Measurements from ENCODE around the gene MBTPS1.

The MBTPS1 gene

DNA sequence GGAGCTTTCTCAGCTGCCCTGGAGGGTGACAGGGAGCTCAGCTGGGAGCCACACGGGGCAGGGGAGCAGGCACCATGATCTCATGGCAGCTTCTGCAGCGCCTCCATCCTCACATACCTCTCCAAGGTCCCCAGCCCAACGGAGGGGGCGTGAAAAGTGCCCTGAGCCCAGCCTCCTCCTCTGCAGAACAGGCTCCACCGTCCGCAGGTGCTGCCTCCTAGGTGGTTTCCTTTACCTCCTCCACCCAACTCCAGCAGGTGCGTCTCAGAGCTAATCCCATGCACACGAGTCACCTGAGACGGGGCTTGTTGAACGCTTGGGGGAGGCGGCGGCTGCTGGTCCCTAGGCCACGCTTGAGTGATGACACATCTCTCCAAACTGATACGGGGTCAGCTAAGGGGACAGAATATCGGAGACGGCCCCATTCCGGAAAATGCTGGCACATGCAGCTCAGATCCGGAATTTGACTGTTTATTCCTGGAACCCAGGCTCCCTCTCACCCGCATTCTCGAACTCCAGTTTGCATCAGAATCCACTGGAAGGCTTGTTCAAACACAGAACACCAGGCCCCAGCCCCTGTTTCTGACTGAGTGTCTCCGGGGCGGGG is 73.8 kb downstream of the MBTPS1 start:
- peaks cover 24% of the 10 kb centered on the region for H3K27me3 Mint-ChIP-seq (ENCODE audit: low read depth)
- no peaks in the 10 kb centered on the region for H3K9me3 Mint-ChIP-seq
- H3K27ac Mint-ChIP-seq, result no peak overlapping the region
- DNase-seq (ENCODE audit: low spot score), result no peak
- no peak overlapping the region for H3K4me3 Mint-ChIP-seq
- H3K36me3 Mint-ChIP-seq (ENCODE audit: low read depth), result no peaks in the 10 kb centered on the region
- peaks cover 3% of the 10 kb centered on the region for H3K4me1 Mint-ChIP-seq (ENCODE audit: low read depth)

DNA sequence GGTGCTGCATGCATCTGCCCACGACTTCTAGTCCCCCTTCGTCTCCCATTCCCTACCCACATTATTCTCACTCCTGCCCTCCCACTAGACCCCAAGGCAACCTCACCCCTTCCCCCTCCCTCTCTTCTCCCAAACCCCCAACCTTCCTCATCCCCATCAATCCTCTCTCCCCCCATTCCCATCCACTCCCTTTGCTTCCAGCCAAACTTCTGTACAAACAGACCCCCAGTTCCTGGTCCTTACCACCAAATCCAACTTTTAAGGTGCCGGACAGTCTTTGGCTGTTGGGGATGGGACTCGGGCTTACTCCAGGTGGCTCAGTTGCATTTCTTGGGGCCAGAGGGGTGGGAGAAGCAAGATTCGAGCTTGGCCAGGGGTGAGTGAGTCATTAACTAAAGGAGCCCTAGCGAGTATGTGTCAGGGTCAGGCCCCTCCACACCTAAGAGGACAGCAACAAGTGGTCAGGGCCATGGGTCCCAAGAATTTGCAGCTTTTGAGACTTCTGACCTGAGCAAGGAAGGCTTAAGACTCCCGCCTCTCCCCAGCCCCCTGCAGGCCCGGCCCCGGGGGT is 74.3 kb downstream of the MBTPS1 start, which contains the start of gene SLC38A8:
Gene SLC38A8, minus strand, starts transcription at position 488 of the 571 bp plus-strand sequence. CDS start 638 bp downstream, outside the sequence.
- Mint-ChIP-seq H3K4me1 (ENCODE audit: low read depth) (peaks cover 3% of the 10 kb centered on the region), H3K9me3 (no peaks in the 10 kb centered on the region), H3K27me3 (ENCODE audit: low read depth) (peaks cover 24% of the 10 kb centered on the region), H3K4me3 (no peak within 1 kb of the TSS), H3K27ac (no peak within 1 kb of the TSS), H3K36me3 (ENCODE audit: low read depth) (no peaks in the 10 kb centered on the region)
- DNase-seq (ENCODE audit: low spot score), result no peak

DNA sequence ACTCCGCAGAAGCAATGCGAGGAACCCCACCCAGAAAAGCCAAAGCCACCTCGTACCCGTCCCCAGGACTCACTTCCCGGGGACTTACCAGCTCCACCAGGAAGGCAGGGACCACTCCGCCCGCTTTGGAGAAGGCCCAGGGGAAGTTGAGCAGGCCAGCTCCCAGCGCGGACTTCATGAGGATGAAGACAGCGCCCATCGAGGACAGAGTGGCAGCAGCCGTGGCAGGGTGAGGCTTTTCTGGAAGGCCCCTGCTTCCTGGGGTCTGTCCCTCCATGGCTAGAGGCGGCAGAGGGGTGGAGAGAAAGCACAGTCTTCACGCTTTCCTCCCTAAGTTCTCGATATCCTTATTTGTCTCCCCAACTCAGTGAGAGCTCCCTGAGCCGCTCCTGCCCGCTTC is 74.9 kb downstream of the MBTPS1 start:
- Mint-ChIP-seq H3K36me3 (ENCODE audit: low read depth) (no peaks in the 10 kb centered on the region), H3K4me1 (ENCODE audit: low read depth) (peaks cover 3% of the 10 kb centered on the region), H3K27me3 (ENCODE audit: low read depth) (peaks cover 24% of the 10 kb centered on the region), H3K27ac (no peak overlapping the region), H3K4me3 (no peak overlapping the region), H3K9me3 (no peaks in the 10 kb centered on the region)
- DNase-seq (ENCODE audit: low spot score), result no peak

DNA sequence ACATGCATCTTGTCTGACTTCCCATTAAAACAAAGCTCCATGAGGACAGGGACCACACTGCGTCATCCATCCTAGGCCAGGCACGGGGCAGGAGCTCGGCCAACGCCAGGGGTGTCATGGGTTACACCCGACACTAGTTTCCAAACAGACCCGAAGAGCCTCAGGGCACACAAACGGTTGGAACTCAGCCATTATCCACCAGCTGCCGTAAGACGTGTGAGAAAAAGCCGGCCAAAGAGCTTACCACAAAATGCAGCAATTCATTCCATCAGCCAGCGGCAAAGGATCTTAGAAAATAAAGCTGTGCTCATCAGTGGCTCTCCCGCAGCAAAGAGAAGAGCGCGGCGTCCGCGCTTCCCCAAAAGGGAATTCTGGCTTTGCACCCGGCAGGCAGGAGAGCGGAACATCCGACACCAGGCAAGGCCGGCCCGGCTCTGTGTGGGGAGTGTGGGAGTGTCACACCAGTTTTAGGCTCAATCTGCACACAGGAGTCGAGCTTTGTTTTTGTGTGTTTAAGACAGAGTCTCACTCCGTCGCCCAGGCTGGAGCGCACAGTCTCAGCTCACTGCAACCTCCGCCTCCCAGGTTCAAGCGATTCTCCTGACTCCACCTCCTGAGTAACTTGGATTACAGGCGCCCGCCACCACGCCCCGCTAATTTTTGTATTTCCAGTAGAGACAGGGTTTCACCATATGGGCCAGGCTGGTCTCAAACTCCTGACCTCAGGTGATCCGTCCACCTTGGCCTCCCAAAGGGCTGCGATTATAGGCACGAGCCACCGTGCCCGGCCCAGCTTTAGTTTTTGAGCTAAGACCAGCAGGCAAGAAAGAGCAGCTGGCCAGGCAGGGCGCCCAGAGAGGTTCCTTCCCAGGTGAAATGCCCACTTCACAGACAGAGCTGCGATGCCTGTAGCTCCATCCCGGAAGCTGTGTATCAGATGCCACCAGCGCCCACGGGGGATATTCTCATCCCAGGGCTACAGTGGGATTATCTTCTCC is 75.6 kb downstream of the MBTPS1 start:
- Mint-ChIP-seq H3K4me1 (ENCODE audit: low read depth) (peaks cover 3% of the 10 kb centered on the region), H3K27ac (no peak overlapping the region), H3K27me3 (ENCODE audit: low read depth) (peaks cover 24% of the 10 kb centered on the region), H3K36me3 (ENCODE audit: low read depth) (no peaks in the 10 kb centered on the region), H3K9me3 (peaks cover under 1% of the 10 kb centered on the region), H3K4me3 (no peak overlapping the region)
- no peak for DNase-seq (ENCODE audit: low spot score)

DNA sequence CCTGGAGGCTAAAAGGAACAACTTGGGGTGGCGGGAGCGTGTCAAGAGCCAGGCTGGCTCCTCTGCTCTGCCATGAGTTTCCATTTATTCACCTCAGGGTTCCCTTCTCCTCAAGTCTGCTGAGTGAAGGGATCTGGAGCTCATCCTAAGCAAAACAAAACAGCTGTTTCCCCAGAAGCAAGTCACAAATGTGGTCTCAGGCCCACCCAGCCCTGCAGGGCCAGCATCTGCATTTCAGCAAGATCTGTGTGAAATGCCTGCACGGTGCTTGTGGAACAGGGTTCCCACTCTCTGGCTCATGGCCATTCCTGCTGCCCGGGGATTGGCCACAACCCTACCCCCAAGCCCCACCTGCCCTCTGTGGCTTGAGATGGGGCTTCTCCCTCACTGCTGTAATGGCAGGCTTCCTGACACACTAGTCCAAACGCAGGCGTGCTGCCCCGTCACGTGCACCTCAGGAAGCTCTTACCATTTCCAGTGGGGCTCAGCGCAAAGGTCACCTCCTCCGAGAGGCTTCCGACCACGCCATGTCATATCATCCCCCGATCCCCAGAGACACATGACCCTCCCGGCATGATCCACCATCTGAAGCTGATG is 76.4 kb downstream of the MBTPS1 start:
- Mint-ChIP-seq H3K27me3 (ENCODE audit: low read depth) (peaks cover 24% of the 10 kb centered on the region), H3K27ac (no peak overlapping the region), H3K4me1 (ENCODE audit: low read depth) (peaks cover 3% of the 10 kb centered on the region), H3K9me3 (peaks cover 4% of the 10 kb centered on the region), H3K4me3 (no peak overlapping the region), H3K36me3 (ENCODE audit: low read depth) (no peaks in the 10 kb centered on the region)
- no peak for DNase-seq (ENCODE audit: low spot score)

DNA sequence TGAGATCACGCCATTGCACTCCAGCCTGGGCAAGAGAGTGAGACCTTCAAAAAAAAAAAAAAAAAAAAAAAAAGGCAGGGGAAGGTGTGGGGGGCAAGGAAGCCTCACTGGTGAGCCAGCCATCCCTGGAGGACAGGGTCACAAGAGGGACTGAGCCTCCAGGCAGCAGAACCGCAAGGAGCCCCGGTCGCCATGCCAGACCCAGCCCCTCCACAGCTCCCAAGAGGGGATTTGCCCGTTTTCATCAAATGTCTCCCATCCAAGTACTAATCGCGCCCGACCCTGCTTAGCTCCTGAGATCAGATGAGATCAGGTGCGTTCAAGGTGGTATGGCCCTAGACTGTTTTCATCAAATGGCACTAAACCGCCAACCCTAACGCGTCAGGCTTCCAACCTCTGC is 77.0 kb downstream of the MBTPS1 start:
- H3K27ac Mint-ChIP-seq, result no peak overlapping the region
- H3K4me3 Mint-ChIP-seq, result no peak overlapping the region
- peaks cover 3% of the 10 kb centered on the region for H3K4me1 Mint-ChIP-seq (ENCODE audit: low read depth)
- peaks cover 4% of the 10 kb centered on the region for H3K9me3 Mint-ChIP-seq
- H3K36me3 Mint-ChIP-seq (ENCODE audit: low read depth), result no peaks in the 10 kb centered on the region
- H3K27me3 Mint-ChIP-seq (ENCODE audit: low read depth), result peaks cover 21% of the 10 kb centered on the region
- DNase-seq (ENCODE audit: low spot score), result no peak

DNA sequence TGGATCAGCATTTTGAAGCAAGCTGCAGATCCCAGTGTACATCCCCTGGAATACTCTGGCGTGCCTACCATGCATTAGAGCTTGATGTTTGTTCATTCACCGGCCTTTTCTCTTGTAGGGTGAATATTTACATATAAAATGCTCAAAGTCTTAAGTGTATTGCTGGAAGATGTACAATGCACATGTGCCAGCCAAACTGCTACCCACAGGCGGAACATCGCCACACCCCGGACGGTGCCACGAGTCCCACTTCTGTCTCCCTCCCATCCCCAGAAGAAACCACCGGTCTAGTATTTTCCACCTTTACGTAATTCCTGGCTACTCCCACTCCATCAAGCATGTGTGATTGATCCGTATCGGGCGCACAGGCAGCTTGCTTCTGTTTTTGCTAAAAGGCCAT is 78.3 kb downstream of the MBTPS1 start:
- no peak for DNase-seq (ENCODE audit: low spot score)
- Mint-ChIP-seq H3K36me3 (ENCODE audit: low read depth) (no peaks in the 10 kb centered on the region), H3K27me3 (ENCODE audit: low read depth) (peaks cover 12% of the 10 kb centered on the region), H3K27ac (no peak overlapping the region), H3K4me3 (no peak overlapping the region), H3K4me1 (ENCODE audit: low read depth) (no peaks in the 10 kb centered on the region), H3K9me3 (peaks cover 4% of the 10 kb centered on the region)

DNA sequence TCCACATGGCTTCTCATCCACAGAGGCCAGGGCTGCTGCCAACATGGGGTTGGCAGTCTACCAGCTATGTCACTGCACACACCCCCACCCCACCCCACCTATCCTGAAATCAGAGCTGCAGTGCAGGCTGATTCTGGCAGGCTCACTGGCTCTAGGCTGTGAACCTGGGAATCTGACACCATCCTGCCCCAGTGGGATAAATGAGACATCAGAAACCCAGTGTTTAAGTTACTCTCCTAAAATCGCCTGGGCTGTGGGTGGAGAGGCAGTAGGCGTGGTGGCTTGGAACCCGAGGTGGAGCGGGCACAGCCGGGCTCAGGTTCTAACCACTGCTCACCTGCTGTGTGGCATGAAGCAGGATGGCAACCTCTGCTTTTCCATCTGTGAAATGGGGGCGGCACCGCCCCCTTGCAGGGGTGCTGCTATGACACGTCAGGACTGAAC is 79.7 kb downstream of the MBTPS1 start:
- Mint-ChIP-seq H3K9me3 (peaks cover 4% of the 10 kb centered on the region), H3K4me1 (ENCODE audit: low read depth) (no peaks in the 10 kb centered on the region), H3K27me3 (ENCODE audit: low read depth) (no peaks in the 10 kb centered on the region), H3K36me3 (ENCODE audit: low read depth) (no peaks in the 10 kb centered on the region), H3K27ac (no peak overlapping the region), H3K4me3 (no peak overlapping the region)
- no peak for DNase-seq (ENCODE audit: low spot score)

DNA sequence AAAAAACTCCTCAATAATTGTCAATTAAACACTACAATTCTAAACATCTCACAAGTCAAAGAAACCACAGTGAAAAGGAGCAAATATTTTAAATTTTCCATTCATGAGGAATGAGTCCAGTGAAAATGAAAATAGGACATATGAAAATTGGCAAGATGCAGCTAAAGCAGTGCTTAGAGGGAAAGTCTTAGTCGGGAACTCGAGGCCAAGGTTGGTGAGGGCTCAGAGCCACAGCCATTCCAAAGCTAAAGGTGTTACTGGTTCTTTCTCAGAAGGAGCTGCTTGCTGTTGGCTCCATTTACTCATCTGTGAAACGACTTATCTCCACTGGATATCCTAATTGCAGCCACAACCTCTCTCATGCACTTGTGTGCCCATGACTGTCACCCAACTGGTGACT is 80.6 kb downstream of the MBTPS1 start:
- Mint-ChIP-seq H3K36me3 (ENCODE audit: low read depth) (no peaks in the 10 kb centered on the region), H3K4me1 (ENCODE audit: low read depth) (no peaks in the 10 kb centered on the region), H3K27me3 (ENCODE audit: low read depth) (no peaks in the 10 kb centered on the region), H3K9me3 (peaks cover 4% of the 10 kb centered on the region), H3K27ac (no peak overlapping the region), H3K4me3 (no peak overlapping the region)
- DNase-seq (ENCODE audit: low spot score), result no peak

DNA sequence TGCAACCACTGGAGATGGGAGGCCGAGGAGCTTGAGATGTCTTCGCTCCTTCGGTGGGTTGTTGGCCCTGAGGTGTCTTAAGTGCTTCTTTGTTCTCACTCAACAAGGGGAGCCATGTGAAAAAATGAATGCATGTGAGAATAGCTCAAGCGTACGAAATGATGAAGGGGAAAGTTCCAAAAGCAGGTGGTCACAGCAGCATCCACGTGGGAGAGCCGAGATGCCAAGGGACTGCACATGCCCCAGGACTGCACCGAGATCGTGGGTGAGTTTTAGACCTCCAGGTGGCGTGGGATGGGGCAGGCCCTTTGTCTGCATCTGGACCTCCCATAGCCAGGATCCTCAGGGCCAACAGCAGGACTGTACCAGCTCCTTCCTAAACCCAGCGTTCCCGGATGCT is 82.2 kb downstream of the MBTPS1 start:
- H3K36me3 Mint-ChIP-seq (ENCODE audit: low read depth), result no peaks in the 10 kb centered on the region
- peaks cover 2% of the 10 kb centered on the region for H3K27me3 Mint-ChIP-seq (ENCODE audit: low read depth)
- peaks cover 4% of the 10 kb centered on the region for H3K9me3 Mint-ChIP-seq
- DNase-seq (ENCODE audit: low spot score), result no peak
- peaks cover 3% of the 10 kb centered on the region for H3K4me1 Mint-ChIP-seq (ENCODE audit: low read depth)
- no peak overlapping the region for H3K4me3 Mint-ChIP-seq
- H3K27ac Mint-ChIP-seq, result no peak overlapping the region

DNA sequence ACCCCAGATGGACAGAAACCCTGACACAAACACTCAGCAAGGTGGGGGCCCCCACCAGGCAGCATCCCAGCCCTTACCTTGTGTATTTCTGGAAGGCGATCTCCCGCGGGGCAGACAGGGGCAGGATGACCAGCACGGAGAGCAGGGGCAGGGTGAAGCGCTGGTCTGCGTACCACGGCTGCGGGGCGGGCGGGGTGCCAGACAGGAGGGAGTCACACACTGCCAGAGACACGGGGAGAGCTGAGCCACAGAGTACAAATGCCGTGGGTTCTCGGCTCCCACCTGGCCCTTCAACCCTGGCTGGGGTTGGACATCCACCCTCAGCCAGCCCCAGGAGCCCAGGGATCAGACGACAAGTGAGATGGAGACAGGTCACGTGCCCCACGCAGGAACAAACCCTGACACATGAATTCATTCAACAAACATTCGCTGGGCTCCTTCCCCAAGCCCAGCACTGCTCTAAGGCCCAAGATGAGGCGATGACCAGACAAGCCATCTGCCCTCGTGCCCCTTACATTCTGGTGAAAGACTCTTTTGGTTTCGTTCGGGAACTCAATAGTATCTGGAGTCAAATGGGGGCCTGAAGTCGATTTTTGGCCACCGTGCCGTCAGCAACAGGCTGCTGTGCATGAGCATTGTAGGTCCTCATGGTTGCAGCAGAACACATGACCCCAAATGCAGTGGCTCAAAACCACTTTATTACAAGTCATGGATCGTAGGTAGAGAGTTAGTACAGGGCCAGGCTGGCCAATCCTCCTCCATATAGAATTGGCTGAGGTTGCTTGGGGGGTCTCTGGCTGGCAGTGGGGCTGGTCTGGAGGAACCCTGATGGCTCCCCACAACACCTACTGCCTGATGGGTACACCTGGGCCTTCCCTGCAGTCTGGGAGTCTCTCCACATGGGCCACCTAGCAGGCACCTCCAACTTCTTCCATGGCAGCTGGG is 83.2 kb downstream of the MBTPS1 start:
- no peak for DNase-seq (ENCODE audit: low spot score)
- Mint-ChIP-seq H3K36me3 (ENCODE audit: low read depth) (no peaks in the 10 kb centered on the region), H3K27ac (no peak overlapping the region), H3K27me3 (ENCODE audit: low read depth) (peaks cover 4% of the 10 kb centered on the region), H3K4me1 (ENCODE audit: low read depth) (peaks cover 5% of the 10 kb centered on the region), H3K9me3 (peaks cover 4% of the 10 kb centered on the region), H3K4me3 (no peak overlapping the region)

DNA sequence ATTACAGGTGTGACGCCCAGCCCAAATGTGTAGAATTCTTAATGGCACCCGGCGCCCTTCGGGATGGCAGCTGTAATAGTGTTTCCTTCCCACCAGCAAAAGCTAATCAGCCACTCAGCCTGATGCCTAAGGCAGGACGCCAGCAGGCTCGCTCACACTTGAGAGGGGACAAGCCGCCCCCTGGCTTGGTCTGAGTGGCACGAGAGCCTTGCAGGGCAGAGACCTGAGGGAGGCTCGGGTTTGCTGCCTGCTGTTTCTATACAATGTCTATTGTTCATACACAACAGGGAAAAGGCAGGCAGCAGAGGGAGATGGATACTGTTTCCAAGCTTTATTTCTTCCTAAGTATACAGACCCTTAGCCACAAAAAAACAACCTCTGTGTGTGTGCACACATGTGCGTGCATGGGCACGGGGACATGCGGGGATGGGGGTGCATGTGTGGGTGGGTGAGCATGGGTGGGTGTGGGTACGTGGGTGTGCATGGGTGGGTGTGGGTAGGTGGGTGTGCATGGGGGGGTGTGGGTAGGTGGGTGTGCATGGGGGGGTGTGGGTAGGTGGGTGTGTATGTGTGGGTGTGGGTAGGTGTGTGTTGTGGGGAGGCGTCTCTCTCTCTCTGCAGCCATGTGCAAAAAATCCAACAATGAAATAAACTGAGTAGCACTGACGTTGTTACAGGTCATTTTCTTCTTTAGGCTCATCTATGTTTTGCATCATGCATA is 84.1 kb downstream of the MBTPS1 start:
- Mint-ChIP-seq H3K27me3 (ENCODE audit: low read depth) (peaks cover 9% of the 10 kb centered on the region), H3K27ac (no peak overlapping the region), H3K9me3 (peaks cover 4% of the 10 kb centered on the region), H3K4me3 (no peak overlapping the region), H3K36me3 (ENCODE audit: low read depth) (no peaks in the 10 kb centered on the region), H3K4me1 (ENCODE audit: low read depth) (peaks cover 5% of the 10 kb centered on the region)
- no peak for DNase-seq (ENCODE audit: low spot score)

Measured in T-helper 2 cell treated with Interferon-gamma antibody and Interleukin-4, amounts not matched to agents 5 μg/mL and 100 μg/mL, for 36 hours (primary cell).